ENCODE results near the gene ZNF821.

DNA sequence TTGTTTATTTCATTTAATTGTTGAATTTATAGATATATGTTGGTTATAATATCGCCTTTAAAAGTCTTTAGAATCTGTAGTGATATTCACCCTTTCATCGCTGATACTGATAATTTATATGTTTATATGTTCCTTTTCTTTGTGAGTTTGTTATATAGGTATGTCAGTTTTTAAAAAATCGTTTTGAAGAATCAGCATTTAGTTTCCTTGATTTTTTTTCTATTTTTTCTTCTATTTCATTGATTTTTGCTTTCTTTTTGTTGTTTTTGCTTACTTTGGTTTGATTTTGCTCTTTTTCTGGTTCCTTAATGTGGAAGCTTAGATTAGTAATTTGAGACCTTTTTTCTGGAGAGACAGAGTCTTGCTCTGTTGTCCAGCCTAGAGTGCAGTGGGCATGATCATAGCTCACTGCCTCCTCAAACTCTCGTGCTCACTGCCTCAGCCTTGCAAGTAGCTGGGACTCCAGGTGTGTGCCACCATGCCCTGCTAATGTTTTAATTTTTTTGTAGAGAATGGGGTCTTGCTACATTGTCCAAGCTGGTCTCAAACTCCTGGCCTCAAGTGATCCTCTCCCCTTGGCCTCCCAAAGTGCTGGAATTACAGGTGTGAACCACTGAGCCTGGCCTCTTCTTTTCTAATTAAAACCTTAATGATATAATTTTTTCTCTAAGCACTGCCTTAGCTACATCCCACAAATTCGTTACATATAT is 18.8 kb upstream of the ZNF821 start:
- TF ChIP-seq, protein P1, sequence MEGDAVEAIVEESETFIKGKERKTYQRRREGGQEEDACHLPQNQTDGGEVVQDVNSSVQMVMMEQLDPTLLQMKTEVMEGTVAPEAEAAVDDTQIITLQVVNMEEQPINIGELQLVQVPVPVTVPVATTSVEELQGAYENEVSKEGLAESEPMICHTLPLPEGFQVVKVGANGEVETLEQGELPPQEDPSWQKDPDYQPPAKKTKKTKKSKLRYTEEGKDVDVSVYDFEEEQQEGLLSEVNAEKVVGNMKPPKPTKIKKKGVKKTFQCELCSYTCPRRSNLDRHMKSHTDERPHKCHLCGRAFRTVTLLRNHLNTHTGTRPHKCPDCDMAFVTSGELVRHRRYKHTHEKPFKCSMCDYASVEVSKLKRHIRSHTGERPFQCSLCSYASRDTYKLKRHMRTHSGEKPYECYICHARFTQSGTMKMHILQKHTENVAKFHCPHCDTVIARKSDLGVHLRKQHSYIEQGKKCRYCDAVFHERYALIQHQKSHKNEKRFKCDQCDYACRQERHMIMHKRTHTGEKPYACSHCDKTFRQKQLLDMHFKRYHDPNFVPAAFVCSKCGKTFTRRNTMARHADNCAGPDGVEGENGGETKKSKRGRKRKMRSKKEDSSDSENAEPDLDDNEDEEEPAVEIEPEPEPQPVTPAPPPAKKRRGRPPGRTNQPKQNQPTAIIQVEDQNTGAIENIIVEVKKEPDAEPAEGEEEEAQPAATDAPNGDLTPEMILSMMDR (IDR thresholded peaks at IDR 0.05; ENCODE audit: low read length), result no peak
- TF ChIP-seq EZH2 (optimal IDR thresholded peaks at IDR 0.05; ENCODE audit: low read depth, low read length) (no peak), EZH2phosphoT487 (IDR thresholded peaks at IDR 0.05; ENCODE audit: low read length) (no peak)
